ENCODE data around the gene NUP214.
"Not testable (repeated sequence)": the region's sequence is repeated elsewhere in the genome, so short reads cannot be mapped to it uniquely, and the experiment has no call there.

Gene NUP214

GRCh38 chr9:131203431-131204218 lies 78.2 kb downstream of the NUP214 start:
- peak; percentile 13 for DNase-seq (ENCODE audit: low read depth)
- peak; percentile 31 for TF ChIP-seq CTCF (IDR thresholded peaks at IDR 0.05; ENCODE audit: insufficient read depth, low read depth, low read length, missing control alignments)
- no peak overlapping the region for H3K4me3 ChIP-seq (ENCODE audit: low read depth, low read length)

GRCh38 chr9:131204285-131204684 lies 78.9 kb downstream of the NUP214 start:
- no peak for DNase-seq (ENCODE audit: low read depth)
- TF ChIP-seq CTCF (IDR thresholded peaks at IDR 0.05; ENCODE audit: insufficient read depth, low read depth, low read length, missing control alignments), result no peak
- H3K4me3 ChIP-seq (ENCODE audit: low read depth, low read length), result no peak overlapping the region

GRCh38 chr9:131206495-131206894 lies 81.1 kb downstream of the NUP214 start:
- TF ChIP-seq CTCF (IDR thresholded peaks at IDR 0.05; ENCODE audit: insufficient read depth, low read depth, low read length, missing control alignments), result no peak
- no peak overlapping the region for H3K4me3 ChIP-seq (ENCODE audit: low read depth, low read length)
- no peak for DNase-seq (ENCODE audit: low read depth)

GRCh38 chr9:131211920-131212319 lies 86.5 kb downstream of the NUP214 start:
- not testable (repeated sequence) for DNase-seq (ENCODE audit: low read depth); H3K4me3 ChIP-seq (ENCODE audit: low read depth, low read length)

- TF ChIP-seq CTCF (IDR thresholded peaks at IDR 0.05; ENCODE audit: insufficient read depth, low read depth, low read length, missing control alignments), result no peak
- no peak for DNase-seq (ENCODE audit: low read depth)
- H3K4me3 ChIP-seq (ENCODE audit: low read depth, low read length), result no peak overlapping the region
Measured at GRCh38 chr9:131214286-131214856, 89.0 kb downstream of the NUP214 start.

- H3K4me3 ChIP-seq (ENCODE audit: low read depth, low read length), result no peak overlapping the region
Measured at GRCh38 chr9:131214876-131215275, 89.5 kb downstream of the NUP214 start.

GRCh38 chr9:131216806-131217205 lies 91.4 kb downstream of the NUP214 start:
- no peak for TF ChIP-seq CTCF (IDR thresholded peaks at IDR 0.05; ENCODE audit: insufficient read depth, low read depth, low read length, missing control alignments)
- DNase-seq (ENCODE audit: low read depth), result no peak
- H3K4me3 ChIP-seq (ENCODE audit: low read depth, low read length), result no peak overlapping the region

More at GRCh38 chr9:131214876-131215275, 89.5 kb downstream of the NUP214 start:
- TF ChIP-seq CTCF (IDR thresholded peaks at IDR 0.05; ENCODE audit: insufficient read depth, low read depth, low read length, missing control alignments), result no peak
- DNase-seq (ENCODE audit: low read depth), result no peak

Measured in GM12865 (cell line).